Measurements from ENCODE around the gene RPL13A.

The RPL13A gene

DNA sequence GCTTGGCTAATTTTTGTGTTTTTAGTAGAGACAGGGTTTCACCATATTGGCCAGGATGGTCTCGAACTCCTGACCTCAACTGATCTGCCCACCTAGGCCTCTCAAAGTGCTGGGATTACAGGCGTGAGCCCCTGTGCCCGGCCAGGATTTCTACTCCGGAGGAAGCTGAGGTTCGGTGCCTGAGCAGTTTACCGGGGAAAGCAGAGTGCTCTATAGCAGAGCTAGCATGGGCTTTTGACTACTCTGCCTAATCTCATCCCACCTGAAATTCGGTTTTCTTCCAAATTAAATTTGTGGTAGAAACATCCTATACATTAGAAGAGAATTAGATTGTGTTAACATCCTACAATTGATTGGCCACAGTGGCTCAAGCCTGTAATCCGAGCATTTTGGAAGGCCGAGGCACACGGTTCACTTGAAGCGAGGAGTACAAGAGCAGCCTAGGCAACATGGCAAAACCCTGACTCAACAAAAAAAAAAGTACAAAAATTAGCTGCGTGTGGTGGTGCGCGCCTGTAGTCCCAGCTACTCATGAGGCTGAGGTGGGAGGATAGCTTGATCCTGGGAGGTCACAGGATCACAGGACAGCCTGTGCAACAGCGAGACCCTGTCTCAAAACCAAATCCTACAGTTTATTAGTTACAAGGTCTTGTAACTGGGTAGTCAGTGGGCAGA is 1.6 kb downstream of the RPL13A start:
- Histone ChIP-seq H3K27ac (ENCODE audit: low read length) (peak overlapping the region; percentile 95), H3K36me3 (ENCODE audit: control insufficient read depth, low read depth, low read length) (peaks cover 47% of the 10 kb centered on the region), H3K4me1 (ENCODE audit: control insufficient read depth, low read depth, low read length) (no peaks in the 10 kb centered on the region), H3K27me3 (ENCODE audit: control insufficient read depth, insufficient read depth, low read length) (no peaks in the 10 kb centered on the region), H3K4me3 (ENCODE audit: low read length) (peak overlapping the region; percentile 93), H3K9ac (ENCODE audit: low read length) (peak overlapping the region; percentile 100), H3K9me3 (ENCODE audit: control insufficient read depth, low read depth, low read length) (no peaks in the 10 kb centered on the region)

DNA sequence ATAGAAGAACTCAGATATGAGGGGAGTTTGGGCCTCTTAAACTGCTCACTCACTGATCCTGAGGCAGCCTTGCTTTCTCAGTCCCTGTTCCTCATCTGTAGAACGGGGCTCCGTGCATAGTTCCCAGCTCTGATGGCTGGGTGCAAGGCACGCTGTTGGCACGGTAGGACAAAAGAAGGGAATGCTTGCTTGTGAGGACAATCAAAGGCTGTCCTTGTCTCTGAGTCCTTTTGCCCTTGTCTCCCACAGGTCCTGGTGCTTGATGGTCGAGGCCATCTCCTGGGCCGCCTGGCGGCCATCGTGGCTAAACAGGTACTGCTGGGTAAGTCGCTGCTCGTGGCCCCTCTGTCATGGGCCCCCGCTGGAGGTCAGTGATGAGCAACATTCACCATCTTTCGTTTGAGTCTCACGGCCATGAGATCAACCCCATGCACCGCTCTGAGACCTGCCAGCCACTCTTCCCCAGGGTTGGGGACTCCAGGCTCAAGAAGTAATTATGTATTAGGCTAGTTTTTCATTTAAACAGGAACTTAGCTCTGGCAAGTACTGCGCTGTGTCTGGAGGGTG is 2.3 kb downstream of the RPL13A start:
- Histone ChIP-seq H3K9me3 (ENCODE audit: control insufficient read depth, low read depth, low read length) (no peaks in the 10 kb centered on the region), H3K27me3 (ENCODE audit: control insufficient read depth, insufficient read depth, low read length) (no peaks in the 10 kb centered on the region), H3K9ac (ENCODE audit: low read length) (peak overlapping the region; percentile 100), H3K36me3 (ENCODE audit: control insufficient read depth, low read depth, low read length) (peaks cover 47% of the 10 kb centered on the region), H3K4me3 (ENCODE audit: low read length) (peak overlapping the region; percentile 93), H3K4me1 (ENCODE audit: control insufficient read depth, low read depth, low read length) (no peaks in the 10 kb centered on the region), H3K27ac (ENCODE audit: low read length) (peak overlapping the region; percentile 95)

DNA sequence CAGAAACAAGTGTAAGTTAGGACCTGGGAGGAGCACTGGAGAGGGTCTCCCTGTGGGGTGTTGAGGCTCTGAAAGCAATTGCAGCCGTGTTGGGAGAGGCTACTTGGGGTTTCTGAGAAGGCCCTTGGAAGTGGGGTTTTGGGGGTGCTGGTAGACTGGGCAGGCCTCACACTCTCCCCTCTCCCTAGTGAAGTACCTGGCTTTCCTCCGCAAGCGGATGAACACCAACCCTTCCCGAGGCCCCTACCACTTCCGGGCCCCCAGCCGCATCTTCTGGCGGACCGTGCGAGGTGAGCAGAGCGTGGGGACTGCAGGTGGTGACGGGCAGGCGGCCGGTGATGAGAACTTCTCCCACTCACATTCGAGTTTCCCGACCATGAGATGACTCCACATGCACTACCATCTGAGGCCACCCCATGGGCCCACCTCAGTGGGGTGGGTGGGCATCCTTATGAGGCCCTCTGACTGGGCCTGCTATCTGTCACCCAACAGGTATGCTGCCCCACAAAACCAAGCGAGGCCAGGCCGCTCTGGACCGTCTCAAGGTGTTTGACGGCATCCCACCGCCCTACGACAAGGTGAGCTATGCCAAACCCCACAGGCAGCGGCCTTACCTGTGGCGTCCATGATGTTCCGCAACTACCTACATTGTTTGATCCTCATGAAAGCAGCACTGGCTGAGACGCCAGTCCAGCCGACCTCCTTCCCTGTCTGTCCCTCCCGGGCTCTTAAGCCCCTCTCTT is 3.0 kb downstream of the RPL13A start:
- H3K27ac ChIP-seq (ENCODE audit: low read length): peak overlapping the region; percentile 61
- H3K9me3 ChIP-seq (ENCODE audit: control insufficient read depth, low read depth, low read length): no peaks in the 10 kb centered on the region
- H3K27me3 ChIP-seq (ENCODE audit: control insufficient read depth, insufficient read depth, low read length): no peaks in the 10 kb centered on the region
- peak overlapping the region; percentile 93 for H3K4me3 ChIP-seq (ENCODE audit: low read length)
- H3K9ac ChIP-seq (ENCODE audit: low read length): peak overlapping the region; percentile 100
- no peaks in the 10 kb centered on the region for H3K4me1 ChIP-seq (ENCODE audit: control insufficient read depth, low read depth, low read length)
- peaks cover 47% of the 10 kb centered on the region for H3K36me3 ChIP-seq (ENCODE audit: control insufficient read depth, low read depth, low read length)

DNA sequence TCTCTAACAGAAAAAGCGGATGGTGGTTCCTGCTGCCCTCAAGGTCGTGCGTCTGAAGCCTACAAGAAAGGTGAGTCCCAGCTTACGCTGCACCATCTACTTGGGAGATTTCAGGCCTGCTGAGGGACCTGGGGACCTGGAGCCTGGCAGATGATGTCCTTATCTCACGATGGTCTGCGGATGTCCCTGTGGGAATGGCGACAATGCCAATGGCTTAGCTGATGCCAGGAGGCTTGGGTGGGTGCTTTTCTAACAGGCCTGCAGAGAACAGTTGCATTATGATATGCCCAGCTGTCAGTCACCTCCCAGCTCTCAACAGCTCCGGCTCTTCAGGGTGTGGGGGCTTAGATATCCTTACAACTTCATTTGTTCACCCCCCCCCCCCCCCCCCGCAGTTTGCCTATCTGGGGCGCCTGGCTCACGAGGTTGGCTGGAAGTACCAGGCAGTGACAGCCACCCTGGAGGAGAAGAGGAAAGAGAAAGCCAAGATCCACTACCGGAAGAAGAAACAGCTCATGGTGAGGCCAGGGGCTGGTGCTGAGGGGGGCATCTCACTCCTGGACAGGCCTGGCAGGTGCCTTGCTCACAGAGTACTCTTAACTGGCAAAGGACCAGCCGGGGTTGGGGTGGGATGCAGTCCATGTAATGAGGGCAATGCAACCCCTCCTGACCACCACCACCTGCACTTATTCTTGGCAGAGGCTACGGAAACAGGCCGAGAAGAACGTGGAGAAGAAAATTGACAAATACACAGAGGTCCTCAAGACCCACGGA is 3.8 kb downstream of the RPL13A start:
- Histone ChIP-seq H3K4me1 (ENCODE audit: control insufficient read depth, low read depth, low read length) (no peaks in the 10 kb centered on the region), H3K36me3 (ENCODE audit: control insufficient read depth, low read depth, low read length) (peaks cover 47% of the 10 kb centered on the region), H3K9ac (ENCODE audit: low read length) (no peak overlapping the region), H3K4me3 (ENCODE audit: low read length) (no peak overlapping the region), H3K27me3 (ENCODE audit: control insufficient read depth, insufficient read depth, low read length) (no peaks in the 10 kb centered on the region), H3K9me3 (ENCODE audit: control insufficient read depth, low read depth, low read length) (no peaks in the 10 kb centered on the region), H3K27ac (ENCODE audit: low read length) (no peak overlapping the region)

DNA sequence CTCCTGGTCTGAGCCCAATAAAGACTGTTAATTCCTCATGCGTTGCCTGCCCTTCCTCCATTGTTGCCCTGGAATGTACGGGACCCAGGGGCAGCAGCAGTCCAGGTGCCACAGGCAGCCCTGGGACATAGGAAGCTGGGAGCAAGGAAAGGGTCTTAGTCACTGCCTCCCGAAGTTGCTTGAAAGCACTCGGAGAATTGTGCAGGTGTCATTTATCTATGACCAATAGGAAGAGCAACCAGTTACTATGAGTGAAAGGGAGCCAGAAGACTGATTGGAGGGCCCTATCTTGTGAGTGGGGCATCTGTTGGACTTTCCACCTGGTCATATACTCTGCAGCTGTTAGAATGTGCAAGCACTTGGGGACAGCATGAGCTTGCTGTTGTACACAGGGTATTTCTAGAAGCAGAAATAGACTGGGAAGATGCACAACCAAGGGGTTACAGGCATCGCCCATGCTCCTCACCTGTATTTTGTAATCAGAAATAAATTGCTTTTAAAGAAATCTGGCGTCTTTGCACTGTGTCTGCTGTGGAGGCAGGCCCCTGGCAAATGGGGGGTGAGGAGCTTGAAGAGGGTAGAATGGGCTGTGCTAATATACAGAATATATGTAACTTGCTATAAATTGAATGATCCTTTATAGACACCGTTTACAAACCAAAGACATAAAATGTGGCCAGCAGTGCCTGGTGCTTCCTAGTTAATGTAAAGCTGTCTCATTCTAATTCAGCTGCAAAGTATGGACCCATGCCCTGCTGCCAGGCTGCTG is 4.6 kb downstream of the RPL13A start:
- Histone ChIP-seq H3K9me3 (ENCODE audit: control insufficient read depth, low read depth, low read length) (no peaks in the 10 kb centered on the region), H3K4me3 (ENCODE audit: low read length) (no peak overlapping the region), H3K4me1 (ENCODE audit: control insufficient read depth, low read depth, low read length) (no peaks in the 10 kb centered on the region), H3K27ac (ENCODE audit: low read length) (no peak overlapping the region), H3K27me3 (ENCODE audit: control insufficient read depth, insufficient read depth, low read length) (no peaks in the 10 kb centered on the region), H3K9ac (ENCODE audit: low read length) (no peak overlapping the region), H3K36me3 (ENCODE audit: control insufficient read depth, low read depth, low read length) (peaks cover 48% of the 10 kb centered on the region)

DNA sequence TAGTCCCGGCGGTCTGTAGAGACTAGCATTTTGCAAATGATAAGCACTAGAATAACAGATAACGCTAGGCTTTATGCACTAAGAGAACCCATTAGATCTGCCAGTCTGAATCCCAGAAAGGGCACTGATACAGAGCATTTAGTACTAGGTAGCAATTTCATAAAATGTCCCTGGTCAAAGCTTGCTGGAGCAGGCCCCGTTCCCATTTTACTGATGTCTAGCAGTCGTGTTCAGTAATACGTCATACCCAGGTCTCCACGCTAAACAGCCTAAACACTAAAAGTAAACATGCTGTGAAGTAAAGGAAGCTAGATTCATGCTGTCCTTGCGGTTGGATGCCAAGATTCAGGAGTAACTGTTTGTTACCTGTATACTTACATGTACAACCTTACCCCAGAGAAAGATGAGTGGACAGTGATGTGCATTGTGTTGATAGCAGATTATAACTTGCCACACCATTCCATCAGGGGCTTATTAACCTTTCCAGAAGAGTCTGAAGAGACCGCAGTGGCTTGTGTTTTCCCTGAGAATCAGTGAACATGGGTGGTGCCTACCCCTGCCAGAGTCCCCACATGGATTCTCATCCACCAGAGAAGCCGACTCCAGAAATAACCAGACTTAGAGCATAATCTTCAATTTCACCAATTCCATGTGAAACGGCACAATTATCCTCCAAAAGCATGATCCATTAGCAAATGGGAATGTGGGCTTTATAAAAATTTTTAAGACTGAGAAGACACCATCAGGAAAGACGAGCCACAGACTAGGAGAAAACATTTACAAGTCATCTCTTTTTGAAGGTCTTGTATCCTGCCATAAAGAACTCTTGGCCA is 5.4 kb downstream of the RPL13A start:
- Histone ChIP-seq H3K36me3 (ENCODE audit: control insufficient read depth, low read depth, low read length) (peaks cover 56% of the 10 kb centered on the region), H3K9ac (ENCODE audit: low read length) (no peak overlapping the region), H3K27ac (ENCODE audit: low read length) (peak overlapping the region; percentile 27), H3K4me3 (ENCODE audit: low read length) (no peak overlapping the region), H3K27me3 (ENCODE audit: control insufficient read depth, insufficient read depth, low read length) (no peaks in the 10 kb centered on the region), H3K9me3 (ENCODE audit: control insufficient read depth, low read depth, low read length) (no peaks in the 10 kb centered on the region), H3K4me1 (ENCODE audit: control insufficient read depth, low read depth, low read length) (peaks cover 5% of the 10 kb centered on the region)

DNA sequence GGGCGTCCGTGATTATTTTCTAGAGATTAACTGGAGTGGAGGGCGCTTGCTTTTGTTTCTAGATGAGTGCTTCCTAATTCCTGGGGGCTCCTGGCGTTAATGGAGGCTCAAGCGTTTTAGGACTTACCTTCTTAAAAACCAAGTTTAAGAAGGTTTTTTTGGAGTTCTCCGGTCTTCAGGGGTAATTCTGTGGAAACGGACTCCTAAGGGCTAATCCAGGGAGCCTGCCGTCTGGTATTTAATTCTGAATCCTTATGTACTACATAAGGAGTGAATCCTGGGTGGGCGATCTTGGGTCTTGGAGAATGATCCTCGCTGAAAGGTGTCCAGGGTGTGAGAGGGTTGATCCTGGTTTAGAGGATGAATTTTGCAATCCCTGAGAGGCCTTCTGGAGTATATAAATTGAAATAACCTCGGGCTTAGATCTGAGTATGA is 9.2 kb downstream of the RPL13A start:
- peak overlapping the region; percentile 81 for H3K4me3 ChIP-seq (ENCODE audit: low read length)
- no peaks in the 10 kb centered on the region for H3K27me3 ChIP-seq (ENCODE audit: control insufficient read depth, insufficient read depth, low read length)
- H3K9me3 ChIP-seq (ENCODE audit: control insufficient read depth, low read depth, low read length): no peaks in the 10 kb centered on the region
- peaks cover 41% of the 10 kb centered on the region for H3K36me3 ChIP-seq (ENCODE audit: control insufficient read depth, low read depth, low read length)
- H3K9ac ChIP-seq (ENCODE audit: low read length): peak overlapping the region; percentile 98
- peaks cover 19% of the 10 kb centered on the region for H3K4me1 ChIP-seq (ENCODE audit: control insufficient read depth, low read depth, low read length)
- H3K27ac ChIP-seq (ENCODE audit: low read length): peak overlapping the region; percentile 82

DNA sequence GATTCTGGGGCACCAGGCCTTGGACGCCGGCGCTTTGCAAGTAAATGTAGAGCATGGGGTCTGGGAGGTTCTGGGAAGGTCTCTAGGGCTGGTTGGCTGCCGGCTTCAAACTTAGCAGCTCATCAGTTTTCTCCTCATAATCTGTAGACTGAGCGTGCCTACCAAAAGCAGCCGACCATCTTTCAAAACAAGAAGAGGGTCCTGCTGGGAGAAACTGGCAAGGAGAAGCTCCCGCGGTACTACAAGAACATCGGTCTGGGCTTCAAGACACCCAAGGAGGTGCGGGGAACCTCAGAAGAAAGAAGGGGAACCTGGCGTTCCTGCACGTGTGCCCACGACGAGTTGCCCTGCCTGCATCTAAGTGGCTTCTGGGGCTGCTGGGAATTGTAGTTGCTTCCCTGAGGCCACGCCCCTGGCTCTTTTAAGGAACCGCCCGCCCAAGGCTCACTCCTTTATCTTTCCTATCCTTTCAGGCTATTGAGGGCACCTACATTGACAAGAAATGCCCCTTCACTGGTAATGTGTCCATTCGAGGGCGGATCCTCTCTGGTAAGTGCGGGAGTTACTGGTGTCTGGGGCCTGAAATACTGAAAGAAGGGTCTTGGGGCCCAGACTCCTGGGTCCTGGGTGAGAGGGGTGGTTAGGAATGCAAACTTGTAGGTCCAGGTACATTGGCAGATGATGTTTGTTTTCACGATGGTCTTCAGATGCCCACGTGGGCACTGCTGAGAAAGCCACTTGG is 9.8 kb downstream of the RPL13A start:
- Histone ChIP-seq H3K9me3 (ENCODE audit: control insufficient read depth, low read depth, low read length) (no peaks in the 10 kb centered on the region), H3K4me1 (ENCODE audit: control insufficient read depth, low read depth, low read length) (peaks cover 19% of the 10 kb centered on the region), H3K27me3 (ENCODE audit: control insufficient read depth, insufficient read depth, low read length) (no peaks in the 10 kb centered on the region), H3K4me3 (ENCODE audit: low read length) (peak overlapping the region; percentile 81), H3K9ac (ENCODE audit: low read length) (peak overlapping the region; percentile 98), H3K27ac (ENCODE audit: low read length) (peak overlapping the region; percentile 82), H3K36me3 (ENCODE audit: control insufficient read depth, low read depth, low read length) (peaks cover 35% of the 10 kb centered on the region)

DNA sequence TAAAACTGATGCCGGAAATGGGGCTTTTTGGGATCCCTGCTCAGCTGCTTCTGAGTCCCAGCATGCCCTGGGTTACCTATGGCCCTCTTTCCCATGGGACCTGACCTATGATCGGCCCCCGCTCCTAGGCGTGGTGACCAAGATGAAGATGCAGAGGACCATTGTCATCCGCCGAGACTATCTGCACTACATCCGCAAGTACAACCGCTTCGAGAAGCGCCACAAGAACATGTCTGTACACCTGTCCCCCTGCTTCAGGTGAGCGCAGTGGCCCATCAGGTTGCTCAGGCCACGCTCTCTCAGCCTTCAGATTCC is 10.3 kb downstream of the RPL13A start:
- no peaks in the 10 kb centered on the region for H3K9me3 ChIP-seq (ENCODE audit: control insufficient read depth, low read depth, low read length)
- no peaks in the 10 kb centered on the region for H3K27me3 ChIP-seq (ENCODE audit: control insufficient read depth, insufficient read depth, low read length)
- H3K9ac ChIP-seq (ENCODE audit: low read length): peak overlapping the region; percentile 98
- H3K4me3 ChIP-seq (ENCODE audit: low read length): peak overlapping the region; percentile 81
- H3K4me1 ChIP-seq (ENCODE audit: control insufficient read depth, low read depth, low read length): peaks cover 19% of the 10 kb centered on the region
- peaks cover 30% of the 10 kb centered on the region for H3K36me3 ChIP-seq (ENCODE audit: control insufficient read depth, low read depth, low read length)
- no peak overlapping the region for H3K27ac ChIP-seq (ENCODE audit: low read length)

DNA sequence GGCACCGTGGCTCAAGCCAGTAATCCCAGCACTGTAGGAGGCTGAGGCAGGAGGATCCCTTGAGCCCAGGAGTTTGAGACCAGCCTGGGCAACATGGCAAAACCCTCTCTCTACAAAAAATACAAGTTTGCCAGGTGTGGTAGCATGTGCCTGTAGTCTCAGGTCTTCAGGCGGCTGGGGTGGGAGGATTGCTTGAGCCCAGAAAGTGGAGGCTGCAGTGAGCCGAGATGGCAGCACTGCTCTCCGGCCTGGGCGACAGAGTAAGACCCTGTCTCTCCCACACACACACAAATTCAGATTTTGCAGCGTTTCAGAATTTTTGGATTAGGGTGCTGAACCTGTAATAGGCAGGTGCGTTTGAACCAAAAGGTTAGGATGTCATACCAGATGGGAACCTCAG is 11.1 kb downstream of the RPL13A start:
- no peak overlapping the region for H3K9ac ChIP-seq (ENCODE audit: low read length)
- no peak overlapping the region for H3K27ac ChIP-seq (ENCODE audit: low read length)
- H3K27me3 ChIP-seq (ENCODE audit: control insufficient read depth, insufficient read depth, low read length): no peaks in the 10 kb centered on the region
- peak overlapping the region; percentile 81 for H3K4me3 ChIP-seq (ENCODE audit: low read length)
- H3K4me1 ChIP-seq (ENCODE audit: control insufficient read depth, low read depth, low read length): peaks cover 19% of the 10 kb centered on the region
- no peaks in the 10 kb centered on the region for H3K9me3 ChIP-seq (ENCODE audit: control insufficient read depth, low read depth, low read length)
- peaks cover 28% of the 10 kb centered on the region for H3K36me3 ChIP-seq (ENCODE audit: control insufficient read depth, low read depth, low read length)

Measured in iPS-18a (cell line).